OCI-LY3 (cell line): ENCODE results near the gene GAB1.

ENCODE experiments used
- H2AFZ ChIP-seq: fragments of 200-600, 300-600 bp; shearing (Covaris generic); 2 replicates; pipeline ENCODE4 v1.6.0; 2014; ENCODE audit warnings: antibody characterized with exemption, low read depth, low read length
- H3K27ac ChIP-seq: fragments of 200-600, 300-600 bp; sonication (generic); 2 replicates; pipeline ENCODE4 v1.5.1; 2014; ENCODE audit warnings: mild to moderate bottlenecking, low read length, moderate library complexity, mixed read lengths
- H3K27me3 ChIP-seq: fragments of 200-600, 300-600 bp; sonication (generic); 2 replicates; pipeline ENCODE4 v1.6.1; 2014; ENCODE audit warnings: low read depth, low read length, mixed read lengths
- H3K36me3 ChIP-seq: fragments of 200-600, 300-600 bp; sonication (generic); replicated peaks from 2 replicates; pipeline ENCODE3; 2014; ENCODE audit warnings: low read depth, low read length, mixed read lengths
- H3K4me1 ChIP-seq: fragments of 300-600, 200-600 bp; sonication (generic); 2 replicates; pipeline ENCODE4 v1.6.1; 2014; ENCODE audit warnings: low read length, mixed read lengths
- H3K4me2 ChIP-seq: fragments of 200-600, 300-600 bp; sonication (generic); 2 replicates; pipeline ENCODE4 v1.6.1; 2014; ENCODE audit warnings: low read length, mixed read lengths
- H3K4me3 ChIP-seq: fragments of 300-600, 200-600 bp; sonication (generic); 2 replicates; pipeline ENCODE4 v1.5.1; 2014; ENCODE audit warnings: antibody characterized with exemption, mild to moderate bottlenecking, low read length, moderate library complexity
- H3K79me2 ChIP-seq: fragments of 300-600, 200-600 bp; shearing (Covaris generic); 2 replicates; pipeline ENCODE4 v1.6.1; 2014; ENCODE audit warnings: mild to moderate bottlenecking, low read length, mixed read lengths
- H3K9ac ChIP-seq: fragments of 300-600, 200-600 bp; shearing (Covaris generic); 2 replicates; pipeline ENCODE4 v1.6.0; 2014; ENCODE audit warnings: mild to moderate bottlenecking, low read length, moderate library complexity
- H3K9me3 ChIP-seq: fragments of 200-600, 300-600 bp; shearing (Covaris generic); 2 replicates; pipeline ENCODE4 v1.6.1; 2014; ENCODE audit warnings: low read length, mixed read lengths; ENCODE audit not compliant: insufficient read depth
- H4K20me1 ChIP-seq: fragments of 200-600, 300-600 bp; sonication (generic); 2 replicates; pipeline ENCODE4 v1.6.1; 2016; ENCODE audit warnings: low read length, mixed read lengths; ENCODE audit not compliant: insufficient read depth
- CTCF ChIP-seq: fragments of 200-600, 300-600 bp; sonication (generic); IDR thresholded peaks from 2 replicates; pipeline ENCODE4 v1.5.1; 2014; ENCODE audit warnings: antibody characterized with exemption, low read length, low read depth
- EZH2phosphoT487 ChIP-seq: fragments of 200-600 bp; shearing (Covaris generic); IDR thresholded peaks from 2 replicates; pipeline ENCODE4 v1.6.1; 2018; ENCODE audit warnings: antibody characterized with exemption, mixed run types, low read depth

Gene GAB1

GRCh38 chr4:143307531-143307930 lies 29.1 kb upstream of the GAB1 start:
- Histone ChIP-seq H4K20me1 (no peaks in the 10 kb centered on the region), H3K36me3 (no peaks in the 10 kb centered on the region), H3K27me3 (no peaks in the 10 kb centered on the region), H2AFZ (no peak overlapping the region), H3K79me2 (no peaks in the 10 kb centered on the region), H3K9ac (no peak overlapping the region), H3K4me1 (no peaks in the 10 kb centered on the region), H3K4me3 (no peak overlapping the region), H3K9me3 (no peaks in the 10 kb centered on the region), H3K4me2 (no peak overlapping the region), H3K27ac (no peak overlapping the region)
- TF ChIP-seq CTCF (no peak), EZH2phosphoT487 (no peak)

GRCh38 chr4:143308377-143308776 lies 28.3 kb upstream of the GAB1 start:
- Histone ChIP-seq H3K36me3 (no peaks in the 10 kb centered on the region), H4K20me1 (no peaks in the 10 kb centered on the region), H3K4me2 (no peak overlapping the region), H2AFZ (no peak overlapping the region), H3K4me3 (no peak overlapping the region), H3K27ac (no peak overlapping the region), H3K27me3 (no peaks in the 10 kb centered on the region), H3K4me1 (no peaks in the 10 kb centered on the region), H3K9ac (no peak overlapping the region), H3K9me3 (no peaks in the 10 kb centered on the region), H3K79me2 (no peaks in the 10 kb centered on the region)
- TF ChIP-seq EZH2phosphoT487 (no peak), CTCF (no peak)

GRCh38 chr4:143311924-143312323 lies 24.8 kb upstream of the GAB1 start:
- Histone ChIP-seq H3K79me2 (no peaks in the 10 kb centered on the region), H2AFZ (no peak overlapping the region), H3K4me3 (no peak overlapping the region), H3K27me3 (peaks cover 1% of the 10 kb centered on the region; the same call in 1 of the 2 replicates), H3K9ac (no peak overlapping the region), H4K20me1 (no peaks in the 10 kb centered on the region), H3K4me1 (no peaks in the 10 kb centered on the region), H3K4me2 (no peak overlapping the region), H3K36me3 (no peaks in the 10 kb centered on the region), H3K27ac (no peak overlapping the region), H3K9me3 (no peaks in the 10 kb centered on the region)
- TF ChIP-seq CTCF, result no peak
- no peak for TF ChIP-seq EZH2phosphoT487

GRCh38 chr4:143313521-143313920 lies 23.2 kb upstream of the GAB1 start:
- Histone ChIP-seq H2AFZ (no peak overlapping the region), H3K4me2 (no peak overlapping the region), H3K27ac (no peak overlapping the region), H4K20me1 (no peaks in the 10 kb centered on the region), H3K9ac (no peak overlapping the region), H3K4me3 (no peak overlapping the region), H3K79me2 (no peaks in the 10 kb centered on the region), H3K4me1 (no peaks in the 10 kb centered on the region), H3K36me3 (no peaks in the 10 kb centered on the region), H3K9me3 (no peaks in the 10 kb centered on the region), H3K27me3 (peaks cover 4% of the 10 kb centered on the region; the same call in 1 of the 2 replicates)
- no peak for TF ChIP-seq CTCF
- TF ChIP-seq EZH2phosphoT487, result no peak
